Head of caudate nucleus (tissue), 42 donors: Measurements from ENCODE around the gene PLCXD1.
"Not testable (repeated sequence)": the region's sequence is repeated elsewhere in the genome, so short reads cannot be mapped to it uniquely, and the experiment has no call there.

Experiments used
- DNase-seq, 42 donors: peaks; one replicate each; pipeline versions ENCODE4 v3.0.0 to v3.0.0-alpha.2; 2020 to 2021; ENCODE audit warnings: mixed read lengths in 7 of 42
- intact Hi-C: fragments of 100-400 bp; cut with DNase I; formaldehyde crosslinking; loops from one replicate; pipeline ENCODE4 v1.15.0; 2022

Gene PLCXD1

GRCh38 chrX:285076-285677 is 4.0 kb downstream of the PLCXD1 start:
- DNase-seq = peak in 7 of 42 donors; percentile 1 to 21 (median 9)
- intact Hi-C loops = no loop called here

- intact Hi-C loops = no loop called here
- peak in 4 of 42 donors; percentile 0 to 6 (median 2) for DNase-seq
These were observed 6.5 kb downstream of the PLCXD1 start for GRCh38 chrX:287670-288069.

- DNase-seq = peak in 14 of 42 donors; percentile 3 to 43 (median 14)
- intact Hi-C loops = no loop called here
These were observed 7.4 kb downstream of the PLCXD1 start for GRCh38 chrX:288561-288991.

GRCh38 chrX:290476-291166 is 9.4 kb downstream of the PLCXD1 start:
- intact Hi-C loops = no loop called here
- DNase-seq = peak in 15 of 42 donors; percentile 2 to 39 (median 9)

GRCh38 chrX:291411-291901 is 10.3 kb downstream of the PLCXD1 start:
- peak in 17 of 42 donors; percentile 0 to 32 (median 10) for DNase-seq
- intact Hi-C loops = no loop called here

DNA sequence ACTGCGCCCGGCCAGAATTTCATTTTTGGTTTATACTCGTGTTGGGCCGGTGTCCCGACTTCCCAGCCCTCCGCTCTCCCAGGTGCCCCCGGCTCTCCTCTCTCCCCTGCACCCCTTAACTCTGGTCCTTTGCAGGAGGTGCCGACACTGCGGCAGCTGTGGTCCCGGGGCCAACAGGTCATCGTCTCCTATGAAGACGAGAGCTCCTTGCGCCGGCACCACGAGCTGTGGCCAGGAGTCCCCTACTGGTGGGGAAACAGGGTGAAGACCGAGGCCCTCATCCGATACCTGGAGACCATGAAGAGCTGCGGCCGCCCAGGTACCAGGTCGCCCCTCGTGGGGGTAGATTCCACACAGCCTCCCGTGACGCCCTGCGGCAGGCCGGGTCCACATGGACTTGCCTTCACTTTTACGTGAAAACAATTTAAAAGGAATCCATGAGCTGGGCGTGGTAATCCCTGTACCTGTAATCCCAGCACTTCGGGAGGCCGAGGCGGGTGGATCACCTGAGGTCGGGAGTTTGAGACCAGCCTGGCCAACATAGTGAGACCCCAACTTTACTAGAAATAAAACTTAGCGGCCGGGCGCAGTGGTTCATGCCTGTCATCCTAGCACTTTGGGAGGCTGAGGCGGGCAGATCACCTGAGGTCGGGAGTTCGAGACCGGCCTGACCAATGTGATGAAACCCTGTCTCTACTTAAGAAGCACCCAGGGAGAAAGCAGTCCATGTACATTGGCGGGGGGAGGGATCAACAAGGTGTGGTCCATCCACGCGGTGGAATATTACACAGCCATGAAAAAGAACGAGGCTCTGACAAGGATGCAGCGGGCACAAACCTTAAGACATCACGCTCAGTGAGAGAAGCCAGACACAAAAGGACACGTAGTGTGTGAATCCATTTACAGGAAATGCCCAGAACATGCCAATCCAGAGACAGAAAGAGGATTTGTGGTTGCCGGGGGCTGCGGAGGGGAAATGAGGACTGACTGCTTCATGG is 12.0 kb downstream of the PLCXD1 start:
- peak in 18 of 42 donors; percentile 0 to 37 (median 12) for DNase-seq

DNA sequence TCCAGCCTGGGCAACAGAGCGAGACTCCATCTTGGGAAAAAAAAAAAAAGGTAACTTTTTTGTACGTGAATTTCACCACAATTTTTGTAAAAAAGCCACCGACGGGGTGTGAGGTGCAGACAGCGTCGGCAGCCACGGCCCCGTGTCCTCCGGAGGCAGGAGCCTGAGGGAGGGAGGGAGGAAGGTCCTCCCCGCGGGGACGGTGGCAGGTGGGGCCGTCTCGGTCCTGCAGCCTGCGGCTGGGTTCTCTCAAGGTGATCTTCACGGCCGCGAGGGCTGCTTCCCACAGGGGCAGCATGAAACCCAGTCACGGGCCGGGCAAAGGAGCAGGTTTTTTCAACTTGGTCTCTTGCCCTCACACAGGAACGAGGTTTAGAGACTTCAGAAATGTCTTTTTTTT is 14.0 kb downstream of the PLCXD1 start:
- intact Hi-C loops = no loop called here
- DNase-seq = peak in 12 of 42 donors; percentile 3 to 36 (median 18)

More for the DNA sequence above, 12.0 kb downstream of the PLCXD1 start:
- intact Hi-C loops = no loop called here

DNA sequence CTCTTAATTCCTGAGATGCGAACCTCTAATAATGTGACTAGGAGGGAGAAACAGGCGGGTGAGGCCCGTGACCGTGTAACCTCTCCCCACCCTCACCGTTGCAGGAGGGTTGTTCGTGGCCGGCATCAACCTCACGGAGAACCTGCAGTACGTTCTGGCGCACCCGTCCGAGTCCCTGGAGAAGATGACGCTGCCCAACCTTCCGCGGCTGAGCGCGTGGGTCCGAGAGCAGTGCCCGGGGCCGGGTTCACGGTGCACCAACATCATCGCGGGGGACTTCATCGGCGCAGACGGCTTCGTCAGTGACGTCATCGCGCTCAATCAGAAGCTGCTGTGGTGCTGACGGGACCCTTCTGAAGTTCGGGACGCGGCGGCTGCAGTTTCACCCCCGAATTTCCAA is 17.8 kb downstream of the PLCXD1 start:
- intact Hi-C loops = no loop called here
- peak in 6 of 42 donors; percentile 10 to 41 (median 28) for DNase-seq

- intact Hi-C loops = no loop called here
- DNase-seq = no peak
These were observed 19.2 kb downstream of the PLCXD1 start for GRCh38 chrX:300334-300733.

DNA sequence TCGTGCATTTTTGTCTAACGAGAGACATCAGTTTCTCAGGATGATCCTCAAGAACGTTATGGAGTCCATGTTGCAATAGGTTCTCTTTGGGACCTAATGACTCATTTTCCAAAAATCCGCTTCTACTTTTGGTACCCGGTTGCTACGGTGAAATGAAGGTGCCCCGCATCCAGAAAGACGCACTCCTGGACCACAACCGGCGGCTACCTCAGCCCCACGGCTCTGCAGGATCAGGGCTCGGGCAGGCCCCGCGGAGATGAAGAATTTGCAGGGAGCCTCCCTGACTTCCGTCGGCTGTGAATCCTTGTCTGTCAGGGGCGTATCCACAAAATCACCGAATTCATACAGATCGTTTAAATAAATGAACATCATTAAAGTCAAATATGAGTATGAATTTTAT is 21.8 kb downstream of the PLCXD1 start:
- DNase-seq = peak in 3 of 42 donors; percentile 24 to 37 (median 28)
- intact Hi-C loops = no loop called here

DNA sequence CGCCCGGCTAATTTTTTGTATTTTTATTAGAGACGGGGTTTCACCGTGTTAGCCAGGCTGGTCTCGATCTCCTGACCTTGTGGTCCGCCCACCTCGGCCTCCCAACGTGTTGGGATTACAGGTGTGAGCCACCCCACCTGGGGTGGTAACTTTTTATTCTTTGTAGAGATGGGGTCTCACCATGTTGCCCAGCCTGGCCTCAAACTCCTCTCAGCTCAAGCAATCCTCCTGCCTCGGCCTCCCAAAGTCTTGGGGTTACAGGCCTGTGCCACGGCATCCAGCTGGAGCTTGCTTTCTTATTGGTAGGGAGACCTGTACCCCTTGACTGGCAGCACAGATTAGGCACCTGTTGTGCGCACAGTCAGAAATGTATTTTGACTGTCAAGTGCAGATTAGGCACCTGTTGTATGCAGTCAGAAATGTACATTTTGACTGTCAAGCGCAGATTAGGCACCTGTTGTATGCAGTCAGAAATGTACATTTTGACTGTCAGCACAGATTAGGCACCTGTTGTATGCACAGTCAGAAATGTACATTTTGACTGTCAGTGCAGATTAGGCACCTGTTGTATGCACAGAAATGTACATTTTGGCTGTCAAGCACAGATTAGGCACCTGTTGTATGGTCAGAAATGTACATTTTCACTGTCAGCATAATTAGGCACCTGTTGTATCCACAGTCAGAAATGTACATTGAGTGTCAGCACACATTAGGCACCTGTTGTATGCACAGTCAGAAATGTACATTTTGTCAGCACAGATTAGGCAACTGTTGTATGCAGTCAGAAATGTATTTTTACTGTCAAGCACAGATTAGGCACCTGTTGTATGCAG is 24.8 kb downstream of the PLCXD1 start:
- peak in 8 of 42 donors; percentile 3 to 30 (median 14) for DNase-seq
- intact Hi-C loops = not testable (repeated sequence)

DNA sequence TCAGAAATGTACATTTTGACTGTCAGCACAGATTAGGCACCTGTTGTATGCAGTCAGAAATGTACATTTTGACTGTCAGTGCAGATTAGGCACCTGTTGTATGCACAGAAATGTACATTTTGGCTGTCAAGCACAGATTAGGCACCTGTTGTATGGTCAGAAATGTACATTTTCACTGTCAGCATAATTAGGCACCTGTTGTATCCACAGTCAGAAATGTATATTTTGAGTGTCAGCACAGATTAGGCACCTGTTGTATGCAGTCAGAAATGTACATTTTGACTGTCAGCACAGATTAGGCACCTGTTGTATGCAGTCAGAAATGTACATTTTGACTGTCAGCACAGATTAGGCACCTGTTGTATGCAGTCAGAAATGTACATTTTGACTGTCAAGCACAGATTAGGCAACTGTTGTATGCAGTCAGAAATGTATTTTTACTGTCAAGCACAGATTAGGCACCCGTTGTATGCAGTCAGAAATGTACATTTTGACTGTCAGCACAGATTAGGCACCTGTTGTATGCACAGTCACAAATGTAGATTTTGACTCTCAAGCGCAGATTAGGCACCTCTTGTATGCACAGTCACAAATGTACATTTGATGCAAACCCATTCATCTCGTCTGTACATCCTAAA is 25.6 kb downstream of the PLCXD1 start:
- intact Hi-C loops, DNase-seq: not testable (repeated sequence)

DNA sequence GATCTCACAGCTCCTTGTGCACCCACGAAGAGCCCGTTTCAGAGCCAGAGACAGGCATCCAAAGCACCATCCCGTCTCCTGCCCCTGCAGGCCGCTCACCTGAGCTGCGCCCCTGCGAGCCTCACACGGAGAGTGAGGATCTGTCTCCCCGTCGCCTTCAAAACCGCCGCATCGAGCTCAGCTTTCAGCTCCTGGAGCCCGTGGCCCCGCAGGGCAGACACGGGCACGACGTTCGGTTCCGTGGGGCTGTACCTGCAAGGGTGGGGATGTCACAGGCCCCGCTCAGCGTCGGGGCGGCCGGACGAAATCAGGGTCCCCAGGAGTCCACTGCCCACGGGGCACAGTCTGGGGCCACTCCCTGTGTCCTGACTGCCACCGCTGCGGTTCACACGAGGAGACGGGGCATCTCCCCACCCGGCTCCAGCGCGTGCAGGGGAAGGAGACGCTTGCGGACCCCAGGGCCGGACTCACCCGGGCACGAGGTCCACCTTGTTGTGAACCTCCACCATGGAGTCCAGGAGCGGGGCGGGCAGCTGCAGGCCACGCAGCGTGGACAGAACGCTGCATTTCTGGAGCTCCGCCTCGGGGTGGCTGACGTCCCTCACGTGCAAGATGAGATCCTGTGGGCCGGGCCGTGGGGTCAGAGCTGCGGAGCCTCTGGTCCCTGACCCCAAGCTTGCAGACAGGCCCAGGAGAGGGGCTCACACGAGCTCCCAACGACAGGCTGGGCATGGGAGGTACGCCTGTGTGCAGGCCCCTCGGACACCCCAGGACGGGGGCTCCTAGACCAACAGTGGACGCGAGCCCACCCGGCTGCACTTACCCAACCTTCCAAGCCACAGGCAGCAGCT is 26.3 kb downstream of the PLCXD1 start:
- peak in 7 of 42 donors; percentile 5 to 37 (median 21) for DNase-seq
- intact Hi-C loops = no loop called here

GRCh38 chrX:308821-309520 is 27.8 kb downstream of the PLCXD1 start:
- intact Hi-C loops = no loop called here
- DNase-seq = peak in 6 of 42 donors; percentile 4 to 41 (median 19)

DNA sequence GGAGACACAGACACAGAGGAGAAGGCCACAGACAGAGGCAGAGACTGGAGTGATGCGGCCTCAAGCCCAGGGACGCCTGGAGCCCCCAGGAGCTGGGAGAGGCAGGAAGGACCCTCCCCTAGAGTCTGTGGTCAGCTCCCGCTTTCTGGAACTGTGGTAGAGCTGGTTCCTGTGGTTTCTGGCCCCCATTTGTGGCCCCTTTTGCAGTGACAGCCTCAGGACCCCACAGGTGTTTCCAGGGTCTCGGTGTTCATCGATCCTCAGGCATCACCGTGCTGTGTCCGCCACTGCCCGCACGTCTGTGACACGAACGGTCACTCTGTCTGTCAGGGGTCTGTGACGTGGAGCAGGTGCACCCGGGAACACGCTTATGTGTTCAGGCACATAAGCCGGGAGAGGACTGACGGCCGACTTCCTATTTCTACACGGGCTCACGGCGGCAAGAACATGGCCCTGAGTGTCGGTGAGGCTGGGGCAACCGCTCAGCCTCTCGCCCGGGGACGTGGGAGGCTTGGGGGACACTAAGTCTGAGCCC is 29.5 kb downstream of the PLCXD1 start:
- DNase-seq = peak in 6 of 42 donors; percentile 3 to 16 (median 10)
- intact Hi-C loops = no loop called here
